Suppressor macrophage treated with lipopolysaccharide for 1 hour (primary cell): Measurements from ENCODE around the gene DOCK4.
A peak's percentile ranks its signal among the peaks of the same experiment; 100 is the strongest.

Source experiments
- DNase-seq, 3 donors: peaks; one replicate each; pipeline ENCODE4 v3.0.0-alpha.2; 2020 to 2022

The DOCK4 gene

DNA sequence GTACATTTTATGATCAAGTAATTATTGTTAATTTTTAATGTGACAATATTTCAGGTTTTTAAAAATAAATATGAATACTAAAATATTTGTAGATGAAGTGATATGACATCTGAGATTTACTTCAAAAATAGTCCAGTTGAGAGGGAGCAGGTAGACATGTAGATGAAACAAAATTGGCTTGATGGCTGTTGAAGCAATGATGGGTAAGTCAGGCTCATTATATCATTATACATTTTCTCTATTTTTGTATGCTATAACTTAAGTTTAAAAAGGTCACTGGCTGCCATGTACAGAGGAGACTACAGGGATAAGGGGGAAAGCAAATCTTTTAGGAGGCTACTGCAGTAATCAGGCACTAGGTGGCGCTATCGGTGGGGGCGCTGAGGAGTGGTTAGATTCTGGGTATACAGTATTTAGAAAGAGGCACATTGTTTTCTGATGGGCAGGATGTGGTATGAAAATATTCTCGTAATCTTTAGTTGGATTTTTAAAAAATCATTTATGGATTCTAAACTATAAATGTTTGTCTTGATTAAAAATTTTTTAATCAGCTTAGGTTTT is 454.1 kb downstream of the DOCK4 start:
- DNase-seq, result peak; percentile 73 to 82 (median 79)

DNA sequence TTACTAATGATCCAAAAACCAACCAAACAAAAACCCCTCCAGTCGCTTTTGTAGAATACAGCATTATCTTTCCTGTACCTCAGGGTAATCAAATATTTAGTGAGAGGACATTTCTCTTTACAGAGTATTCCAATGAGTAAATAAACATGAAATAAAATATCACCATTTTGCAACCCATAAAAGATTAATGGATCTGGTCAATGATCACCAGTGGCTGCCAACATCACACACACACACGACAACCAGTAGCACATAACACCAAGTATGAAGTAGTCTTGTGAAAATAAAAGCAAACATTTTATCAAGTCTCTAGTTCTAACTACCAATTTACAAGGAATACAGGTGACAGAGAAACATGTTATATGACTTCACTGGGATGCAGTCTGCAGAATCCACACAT is 455.3 kb downstream of the DOCK4 start:
- DNase-seq, result no peak

DNA sequence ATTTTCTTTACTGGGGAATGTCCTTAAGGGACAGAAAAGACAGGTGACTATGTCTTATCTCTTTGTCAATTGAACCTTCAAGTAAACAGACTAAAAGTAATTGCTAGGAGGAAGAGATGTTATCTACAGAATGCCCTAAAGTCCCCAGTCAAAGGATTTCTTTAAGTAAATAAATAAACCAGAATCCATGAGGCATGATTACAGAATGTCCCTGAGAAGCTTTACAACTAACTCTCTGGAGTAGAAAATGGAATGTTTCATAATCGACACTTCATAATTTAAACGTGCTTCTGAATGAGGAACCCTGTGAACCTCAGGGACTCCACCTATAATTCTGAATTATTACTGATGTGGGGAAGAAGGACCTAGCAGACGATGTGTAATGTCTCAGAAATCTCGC is 456.0 kb downstream of the DOCK4 start:
- no peak for DNase-seq

DNA sequence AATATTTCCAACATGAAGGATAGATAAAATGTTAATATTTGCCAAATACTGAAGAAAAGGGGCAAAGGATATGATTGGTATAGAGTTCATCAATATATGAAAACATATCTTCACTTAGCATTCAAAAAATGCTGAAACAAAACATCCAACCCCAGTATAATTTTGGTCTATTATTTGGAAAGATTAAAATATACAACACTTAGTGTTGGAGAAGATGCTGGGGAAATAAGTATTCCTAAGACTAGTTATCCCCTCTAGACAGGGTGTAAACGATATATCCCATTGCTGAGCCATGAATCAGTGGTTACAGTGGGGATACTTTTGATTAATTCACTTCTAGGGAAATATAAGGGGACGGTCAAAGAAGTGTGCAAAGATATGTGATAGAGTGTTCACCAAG is 456.6 kb downstream of the DOCK4 start:
- no peak for DNase-seq

DNA sequence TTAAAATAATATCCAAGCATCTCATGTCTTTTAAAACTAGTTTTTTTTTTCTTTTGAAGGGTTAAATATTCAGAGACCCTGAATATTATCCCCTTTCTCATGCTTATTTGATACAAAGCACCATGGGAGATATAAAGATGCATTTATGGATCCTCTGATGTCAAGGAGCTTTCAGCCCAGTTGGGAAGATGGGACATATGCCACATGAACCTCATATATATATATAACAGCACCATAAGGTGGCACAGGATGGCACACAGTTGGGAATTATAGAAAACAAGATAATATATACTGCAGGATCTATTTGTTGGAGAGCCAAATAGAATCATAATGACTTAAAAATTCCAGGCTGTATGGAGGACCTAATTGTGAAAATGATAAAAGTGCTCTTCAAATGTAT is 458.5 kb downstream of the DOCK4 start:
- DNase-seq, result no peak

DNA sequence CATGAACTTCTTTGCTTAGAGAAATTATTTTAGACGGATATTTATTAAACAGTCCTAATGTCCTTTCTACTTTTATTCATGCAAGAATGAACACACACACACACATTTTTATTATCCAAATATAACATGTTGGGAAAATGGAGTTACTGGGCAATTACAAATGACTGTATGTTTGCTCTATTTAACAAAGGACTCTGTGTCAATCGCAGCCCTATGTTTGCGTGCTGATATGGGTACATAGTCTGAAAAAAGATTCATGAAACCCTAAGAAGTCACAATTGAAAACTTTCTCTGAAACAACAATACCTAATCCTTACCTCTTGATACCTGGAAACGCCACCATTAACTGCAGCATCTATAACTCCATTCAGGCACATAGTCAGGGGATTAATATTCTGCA is 459.2 kb downstream of the DOCK4 start:
- DNase-seq, result no peak

DNA sequence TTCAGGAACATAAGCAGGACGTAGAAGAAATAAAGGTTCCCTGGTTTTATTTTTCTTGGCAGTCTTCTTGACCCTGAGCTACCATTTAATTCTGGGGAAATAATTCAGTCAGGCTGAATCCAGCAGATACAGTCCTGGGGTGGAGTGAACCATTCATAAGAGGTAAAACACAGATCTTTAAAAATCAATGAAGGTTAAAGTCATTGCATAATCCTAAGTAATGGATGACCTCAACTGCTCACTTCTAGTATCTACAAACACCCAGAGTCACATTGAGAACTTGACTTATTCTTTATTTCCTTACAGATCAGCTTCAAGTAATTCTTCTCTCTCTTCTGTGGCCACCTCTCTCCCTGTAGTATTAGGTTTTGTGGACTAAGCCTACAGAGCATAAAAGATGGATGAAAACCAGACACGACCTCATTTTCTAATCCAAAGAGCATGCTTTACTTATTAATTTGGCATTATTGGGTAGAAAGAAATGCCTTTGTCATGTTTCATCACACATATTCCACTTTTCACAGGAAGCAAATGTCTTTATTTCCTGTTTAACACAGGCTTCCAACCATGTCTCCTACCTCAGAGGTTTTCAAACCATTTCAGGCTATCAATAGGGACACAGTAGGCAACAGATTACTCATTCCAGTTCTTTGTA is 461.6 kb downstream of the DOCK4 start:
- DNase-seq, result no peak

DNA sequence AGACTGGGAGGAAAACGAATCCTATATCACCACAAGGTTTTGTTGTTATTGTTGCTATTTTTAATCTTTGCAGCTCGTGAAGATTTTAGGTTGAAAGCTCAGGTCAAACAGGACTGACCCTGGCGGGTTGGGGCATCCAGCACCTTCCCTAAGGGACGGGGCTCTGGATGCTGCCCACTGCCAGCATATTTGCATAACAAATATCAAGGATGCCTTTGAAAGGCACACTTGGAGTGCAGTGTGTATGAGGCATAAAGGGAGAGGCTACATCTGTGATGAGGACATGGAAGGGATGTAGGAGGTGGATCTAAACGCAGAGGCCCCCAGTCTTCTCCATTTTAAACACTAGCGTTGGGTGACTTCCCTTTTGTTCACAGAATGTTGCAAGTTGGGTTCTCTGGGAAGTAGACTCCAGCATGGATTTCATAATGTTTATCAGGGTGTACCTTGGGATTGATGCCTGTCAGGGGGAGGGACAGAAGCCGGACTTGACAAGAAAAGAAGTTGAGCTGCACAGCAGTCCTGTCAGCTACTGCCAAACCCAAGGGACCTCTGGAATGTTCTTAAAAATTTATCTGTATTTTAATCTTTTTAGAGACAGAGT is 462.9 kb downstream of the DOCK4 start:
- peak in 2 of 3 donors; percentile 35 for DNase-seq

DNA sequence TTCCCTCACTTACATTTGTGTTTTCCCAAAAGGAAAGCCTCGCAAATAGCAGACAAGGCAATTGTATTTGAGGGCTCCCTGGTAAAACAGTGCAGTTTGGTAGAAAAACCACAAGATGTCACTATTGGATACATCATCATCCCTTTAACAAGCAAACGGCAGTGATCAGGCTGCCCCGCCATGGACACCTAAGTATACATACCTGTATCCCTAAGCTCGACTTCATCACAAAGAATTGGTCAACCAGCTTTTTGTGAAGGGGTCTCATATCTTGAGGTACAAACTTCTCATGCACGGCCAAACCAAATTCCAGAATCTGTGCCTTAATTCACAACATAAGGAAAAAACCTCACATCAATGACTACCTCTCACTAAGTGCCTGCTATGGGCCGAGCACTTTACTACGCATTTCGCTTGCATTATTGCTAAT is 464.4 kb downstream of the DOCK4 start:
- peak; percentile 44 to 51 (median 46) for DNase-seq

DNA sequence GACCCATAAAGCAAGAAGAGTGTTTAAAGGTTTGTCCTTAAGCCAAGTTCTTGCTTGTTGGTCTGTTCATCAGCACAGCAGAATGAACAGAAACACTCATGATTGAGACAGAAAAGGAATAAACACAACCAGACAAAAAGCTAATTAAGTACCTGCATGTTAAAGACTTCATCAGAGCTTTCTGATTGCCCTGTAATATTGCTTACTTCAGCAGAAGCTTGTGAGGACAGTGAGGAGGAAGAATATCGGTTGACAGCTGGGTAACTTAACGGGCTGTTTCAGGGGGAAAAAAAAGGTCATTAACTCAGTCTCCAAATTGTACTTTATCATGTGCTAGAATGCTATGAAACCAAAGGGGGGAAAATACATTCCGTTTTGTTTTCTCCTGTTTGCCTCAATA is 465.3 kb downstream of the DOCK4 start:
- DNase-seq, result no peak

DNA sequence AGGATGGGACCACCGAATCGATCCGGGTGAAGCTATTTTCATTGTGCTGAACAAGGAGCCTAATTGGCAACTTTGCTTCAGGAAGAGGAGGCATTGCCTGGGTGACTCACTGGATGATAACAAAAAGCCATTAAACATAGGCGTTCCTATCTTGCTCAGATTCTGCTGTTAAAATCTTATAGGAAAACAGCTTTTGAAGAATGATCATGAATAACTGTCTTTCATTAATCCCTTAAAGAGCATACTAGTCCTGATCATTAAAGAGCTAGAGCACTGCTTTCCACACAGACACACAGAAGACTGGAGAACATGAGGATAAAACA is 469.7 kb downstream of the DOCK4 start:
- no peak for DNase-seq

DNA sequence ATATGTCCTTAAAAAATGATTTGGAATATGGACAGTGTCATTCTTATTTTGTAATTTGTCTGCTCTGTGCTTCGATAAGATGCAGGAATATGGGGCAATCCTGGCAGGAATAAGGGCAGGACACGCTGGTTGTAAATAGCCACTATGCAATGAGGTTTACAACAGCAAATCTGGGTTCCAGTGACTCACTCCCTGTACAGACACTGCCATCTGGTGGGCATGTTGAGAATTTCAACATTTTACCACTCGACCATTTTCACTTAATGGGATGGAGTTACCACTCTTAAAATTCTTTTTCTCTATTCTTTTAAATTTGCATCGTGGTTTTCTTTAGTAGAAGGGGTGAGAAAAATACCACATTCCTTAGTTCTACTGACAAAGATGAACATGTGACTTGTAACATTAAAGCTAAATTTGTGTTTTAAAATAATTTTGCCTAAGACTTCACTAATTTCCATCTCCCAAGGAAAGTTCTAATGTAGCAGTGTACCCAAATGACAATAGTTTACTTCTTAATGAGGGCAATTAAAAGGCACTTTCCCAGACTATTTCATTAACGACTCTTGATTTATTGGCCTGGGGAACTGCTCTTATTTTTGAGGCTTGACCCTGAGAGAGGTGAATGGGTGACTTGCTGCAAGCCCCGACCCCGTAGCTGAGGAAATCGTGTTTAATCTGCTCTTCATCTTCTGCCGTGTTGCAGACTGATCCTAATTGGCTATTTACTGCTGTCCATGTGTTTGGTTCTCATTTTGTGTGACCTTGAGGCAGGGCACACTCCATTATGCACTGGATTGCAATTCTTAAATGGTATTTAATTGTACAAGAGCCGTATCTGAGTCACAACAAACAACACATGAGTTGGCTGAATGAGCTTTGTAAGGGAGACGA is 470.3 kb downstream of the DOCK4 start:
- DNase-seq, result peak; percentile 73 to 81 (median 77)

DNA sequence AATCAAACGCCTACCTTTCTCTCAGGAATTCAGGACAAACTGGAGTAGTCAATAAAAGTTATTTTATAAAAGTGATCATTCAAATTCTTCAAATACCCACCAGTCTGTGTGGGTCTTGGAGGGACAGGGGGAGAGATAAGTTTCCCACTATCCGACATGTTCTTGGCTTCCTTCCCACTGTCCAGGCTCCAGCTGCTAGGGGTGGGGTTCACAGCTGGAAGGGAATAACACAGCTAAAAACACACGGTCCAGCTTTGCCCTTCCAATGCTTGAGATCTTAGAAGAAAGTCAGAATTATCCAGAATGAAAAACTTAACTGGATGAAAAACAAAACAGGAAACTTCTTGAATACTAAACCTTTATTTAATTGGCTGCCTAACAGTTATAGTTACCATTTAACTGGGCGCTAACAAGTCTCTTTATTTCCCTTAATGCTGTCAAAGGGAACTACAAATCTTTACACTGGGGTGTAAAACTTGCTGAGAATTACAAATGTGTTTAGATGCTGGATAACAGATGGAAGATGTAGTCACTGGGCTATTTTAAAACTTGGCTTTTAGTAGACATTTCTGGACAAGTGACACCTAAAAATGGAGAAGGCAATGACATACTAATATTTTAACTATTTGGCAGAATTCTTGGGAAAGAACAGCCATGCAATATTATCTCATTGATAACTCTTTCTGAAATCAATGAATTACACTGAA is 471.1 kb downstream of the DOCK4 start:
- no peak for DNase-seq

DNA sequence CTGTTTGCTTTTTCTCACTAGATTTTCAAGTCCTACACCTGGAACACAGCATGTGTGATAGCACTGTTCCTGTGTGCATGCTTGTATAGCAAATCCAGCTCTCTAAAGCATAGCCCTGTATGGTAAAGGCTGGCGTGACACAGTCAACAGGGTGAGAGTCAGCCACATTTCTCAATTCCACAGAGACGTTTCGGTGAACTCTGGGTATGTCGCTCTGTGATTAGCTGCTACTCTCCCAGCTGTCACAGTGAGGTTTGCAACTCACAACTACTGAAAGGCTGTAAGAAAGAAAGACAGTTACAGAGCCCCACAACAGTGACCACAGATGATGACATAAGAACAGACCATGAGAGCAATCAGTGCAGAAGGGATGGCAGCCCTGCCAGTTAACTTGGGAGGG is 473.3 kb downstream of the DOCK4 start:
- no peak for DNase-seq

DNA sequence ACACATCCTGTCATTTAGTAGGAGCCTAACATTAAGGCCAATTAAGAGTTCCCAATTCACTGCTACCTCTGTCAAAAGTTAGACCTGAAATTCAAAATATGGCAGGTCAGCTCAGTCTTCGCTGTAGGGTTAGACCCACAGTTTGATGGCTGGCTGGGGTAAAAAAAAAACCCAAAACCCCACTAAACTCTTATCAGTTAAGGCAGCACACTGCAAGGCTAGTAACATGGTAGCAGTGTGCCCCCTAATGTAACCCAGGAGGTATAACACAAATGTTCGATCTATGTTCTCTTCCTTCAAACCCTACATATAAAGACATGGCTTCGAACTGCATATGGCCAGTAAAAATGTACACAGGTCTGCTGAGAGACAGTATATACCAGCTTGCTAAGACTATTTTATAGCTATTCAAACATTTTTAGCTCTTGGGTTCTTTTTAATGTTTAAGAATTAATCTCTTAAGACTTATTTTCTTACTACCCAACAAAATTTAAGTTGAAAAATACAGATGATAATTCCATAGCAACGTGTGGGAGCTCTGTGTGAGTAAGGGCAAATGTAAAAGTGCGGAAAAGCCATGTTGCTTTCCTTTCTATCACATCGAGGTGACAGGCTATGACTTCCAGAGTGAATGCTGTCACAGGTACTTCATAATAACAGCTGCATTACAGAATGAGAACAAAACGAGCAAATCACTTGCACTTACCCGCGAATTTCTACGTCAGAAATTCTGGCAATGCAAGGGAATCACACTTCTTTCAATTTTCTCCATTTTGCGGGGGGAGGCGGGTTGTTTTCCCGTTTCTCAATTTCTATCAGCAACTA is 475.5 kb downstream of the DOCK4 start:
- DNase-seq, result no peak

DNA sequence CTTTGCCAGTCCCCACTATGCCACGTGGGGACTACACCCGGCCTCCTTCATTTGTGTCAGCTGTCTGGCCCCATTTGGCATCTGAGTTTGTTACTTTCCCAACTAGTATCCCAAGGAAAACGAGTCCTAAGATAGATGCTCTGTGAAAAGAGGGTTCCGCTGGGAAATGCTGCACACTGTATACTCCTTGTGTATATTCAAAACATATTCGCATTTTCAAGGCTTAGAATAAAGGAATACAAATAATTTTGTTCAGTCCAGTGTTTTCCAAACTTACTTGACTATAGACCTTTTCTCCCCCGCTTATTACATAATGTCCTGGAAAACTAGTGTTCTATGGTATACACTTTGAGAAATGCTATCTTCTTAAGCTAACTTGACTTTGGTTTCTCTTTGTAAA is 476.1 kb downstream of the DOCK4 start:
- no peak for DNase-seq

DNA sequence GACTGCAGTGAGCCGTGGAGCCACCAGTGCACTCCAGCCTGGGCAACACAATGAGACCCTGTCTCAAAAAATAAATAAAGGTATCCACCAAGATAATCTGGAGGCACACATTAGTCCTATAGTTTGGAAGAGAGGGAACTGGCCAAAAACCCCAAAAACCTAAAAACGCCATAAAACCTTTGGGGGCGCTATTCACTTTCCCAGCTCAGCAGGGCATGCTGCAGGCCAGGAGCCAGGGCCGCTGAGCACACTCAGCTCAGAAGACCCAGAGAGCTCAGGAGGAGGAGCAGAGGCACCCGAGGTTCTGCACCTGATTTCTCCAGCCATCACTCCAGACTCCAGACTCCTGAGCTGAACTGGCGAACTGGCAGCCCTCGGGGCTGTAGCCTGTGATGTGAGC is 476.7 kb downstream of the DOCK4 start:
- DNase-seq, result no peak

DNA sequence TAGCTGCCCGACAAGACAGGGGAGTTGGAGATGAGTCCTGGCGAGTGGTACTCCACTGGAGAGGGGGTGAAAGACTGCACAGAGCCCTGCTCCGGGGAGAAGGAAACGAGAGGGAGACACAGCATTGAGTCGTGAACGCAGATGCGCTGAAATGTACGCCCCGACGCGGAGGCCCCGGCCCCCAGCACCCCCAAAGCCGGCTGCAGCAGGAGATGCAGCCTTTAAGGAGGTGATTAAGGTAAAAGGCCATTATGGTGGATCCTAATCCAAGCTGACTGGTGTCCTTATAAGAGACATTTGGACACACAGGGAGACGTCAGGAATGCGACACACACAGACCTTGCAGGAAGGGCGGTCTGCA is 477.6 kb downstream of the DOCK4 start:
- DNase-seq, result no peak

DNA sequence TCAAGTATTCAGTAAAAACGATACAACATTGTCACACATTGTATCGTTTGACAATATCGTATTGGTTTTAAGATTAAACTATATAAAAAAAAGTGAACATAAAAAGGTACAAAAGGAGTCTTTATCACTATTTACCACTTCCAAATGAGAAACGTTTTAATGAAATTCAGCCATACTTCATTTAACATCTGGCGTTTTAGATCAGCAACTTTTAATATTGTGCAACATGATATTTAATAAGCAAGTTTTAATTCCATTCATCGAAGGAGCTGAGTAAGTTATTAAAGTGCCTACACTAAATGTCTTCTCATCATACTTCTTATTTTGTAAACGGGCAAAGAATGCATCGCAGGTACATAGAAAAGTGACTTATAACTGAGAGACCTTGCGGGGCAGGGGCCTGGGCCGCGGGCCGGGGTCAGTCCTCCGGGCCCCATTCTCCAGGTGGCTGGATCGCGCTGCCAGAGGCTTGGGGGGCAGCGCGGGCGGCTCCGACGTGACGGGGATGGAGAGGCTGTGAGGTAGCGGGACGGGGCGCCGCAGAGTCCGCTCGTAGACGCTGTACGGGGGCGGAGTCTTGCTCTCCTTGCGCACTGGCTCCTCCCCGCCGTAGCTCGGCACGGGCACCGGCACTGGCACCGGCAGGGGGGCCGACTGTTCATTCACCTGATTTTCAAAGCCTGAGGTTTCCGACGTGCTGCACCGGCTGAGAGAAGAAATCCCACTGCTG is 478.1 kb downstream of the DOCK4 start:
- DNase-seq, result no peak

DNA sequence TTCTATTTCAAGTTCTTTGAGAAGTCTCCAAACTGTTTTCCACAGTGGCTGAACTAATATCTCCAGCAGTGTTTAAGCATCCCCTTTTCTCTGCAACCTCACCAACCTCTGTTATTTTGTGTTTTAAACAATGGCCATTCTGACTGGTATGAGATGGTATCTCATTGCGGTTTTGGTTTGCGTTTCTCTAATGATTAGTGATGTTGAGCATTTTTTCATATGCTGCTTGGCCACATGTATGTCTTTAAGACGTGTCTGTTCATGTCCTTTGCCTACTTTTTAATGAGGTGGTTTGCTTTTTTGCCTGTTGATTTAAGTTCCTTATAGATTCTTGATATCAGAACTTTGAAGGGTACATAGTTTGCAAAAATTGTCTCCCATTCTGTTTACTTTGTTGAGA is 487.3 kb downstream of the DOCK4 start:
- no peak for DNase-seq

DNA sequence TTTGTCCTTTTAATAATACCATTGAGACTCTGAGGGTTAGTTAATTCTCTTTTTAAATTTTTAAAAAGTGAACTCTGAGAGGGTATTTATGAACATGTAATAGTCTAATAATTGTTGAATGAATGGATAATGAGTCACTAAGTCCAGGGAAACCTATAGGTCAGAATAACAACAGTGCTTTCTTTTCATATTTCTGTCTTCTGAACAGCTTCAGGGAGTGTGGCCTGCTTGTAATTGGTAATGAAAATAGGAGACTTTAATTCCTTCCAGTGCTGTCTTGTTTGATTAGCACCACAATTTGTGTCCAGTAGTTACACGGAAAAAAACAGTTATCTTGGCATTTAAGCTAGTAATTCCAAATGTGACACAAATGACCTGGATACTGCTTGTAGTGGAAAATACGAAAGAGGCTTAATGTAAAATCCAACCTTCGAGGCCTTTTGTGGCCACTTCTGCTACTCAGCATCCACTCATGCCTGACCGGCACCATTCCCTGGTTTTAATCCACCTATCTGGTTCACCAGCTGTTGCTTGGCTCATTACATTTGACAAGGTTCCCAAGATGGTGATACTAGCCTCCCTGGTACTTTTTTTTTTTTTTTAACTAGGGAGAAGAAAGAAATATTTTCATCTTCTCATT is 494.7 kb downstream of the DOCK4 start:
- no peak for DNase-seq
